ENCODE results near the gene FAM120A. TPM values are rescaled to one million over a fixed set of nuclear protein-coding genes. Genes with fewer than 3 reads are reported as not detected.

The FAM120A gene
- polyA plus RNA-seq, 4 donors, result 69.7 to 81.0 (median 78.6) TPM

DNA sequence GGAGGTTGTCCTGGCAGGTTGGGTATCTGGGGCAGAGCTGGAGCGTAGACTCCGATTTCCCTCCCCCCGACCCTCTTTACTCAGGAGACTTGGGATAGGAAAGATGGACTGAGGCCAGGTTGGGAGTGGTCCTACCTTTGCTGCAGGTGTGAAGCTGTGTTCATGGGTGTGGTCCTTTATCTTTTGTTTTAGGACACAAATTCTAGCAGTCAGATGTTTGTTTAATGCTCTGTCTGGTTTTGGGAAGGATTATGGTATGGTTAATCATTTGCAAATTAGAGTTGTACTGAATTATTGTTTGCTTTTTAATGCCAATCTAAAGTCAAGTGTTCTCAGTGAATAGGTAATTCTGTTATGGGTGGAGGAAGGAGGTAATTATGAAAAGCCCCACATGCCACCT lies 16.0 kb downstream of the FAM120A start:
- DNase-seq (ENCODE audit: low read depth in 4 of 4, low spot score in 2 of 4), result no peak

DNA sequence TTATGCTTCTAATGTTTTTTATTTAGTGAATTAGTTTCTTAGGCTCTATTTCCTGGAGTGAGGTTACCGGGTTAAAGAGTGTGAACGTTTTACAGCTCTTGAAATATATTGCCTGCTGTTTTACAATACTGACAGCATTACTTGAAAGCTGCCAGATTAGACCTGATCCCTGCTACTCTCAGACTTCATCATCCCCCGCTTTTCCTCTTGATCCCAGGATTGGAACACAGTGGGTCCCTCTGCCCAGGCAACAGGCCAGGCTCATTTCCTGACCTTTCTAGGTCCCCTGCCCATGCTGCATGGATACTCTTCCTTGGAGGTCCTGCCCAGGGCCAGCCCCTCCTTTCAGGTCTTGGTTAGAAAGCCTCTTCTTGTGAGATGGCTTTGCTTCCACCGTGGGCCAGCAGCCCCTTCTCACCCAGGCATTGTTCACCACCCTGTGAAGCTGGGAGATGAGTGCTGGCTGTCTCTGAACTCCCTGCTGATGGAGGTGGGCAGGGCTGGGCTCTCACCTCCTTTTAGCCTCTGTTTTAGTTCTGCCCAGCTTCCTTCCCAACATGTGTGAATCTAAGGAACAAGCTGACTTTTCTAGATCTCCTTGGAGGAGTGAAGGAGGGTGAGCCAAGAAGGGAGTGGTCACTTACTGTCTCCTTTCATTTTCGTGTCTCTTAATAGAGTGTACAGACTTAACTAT lies 17.4 kb downstream of the FAM120A start:
- DNase-seq (ENCODE audit: low read depth in 4 of 4, low spot score in 2 of 4), result peak in 2 of 4 donors; percentile 62 to 65

DNA sequence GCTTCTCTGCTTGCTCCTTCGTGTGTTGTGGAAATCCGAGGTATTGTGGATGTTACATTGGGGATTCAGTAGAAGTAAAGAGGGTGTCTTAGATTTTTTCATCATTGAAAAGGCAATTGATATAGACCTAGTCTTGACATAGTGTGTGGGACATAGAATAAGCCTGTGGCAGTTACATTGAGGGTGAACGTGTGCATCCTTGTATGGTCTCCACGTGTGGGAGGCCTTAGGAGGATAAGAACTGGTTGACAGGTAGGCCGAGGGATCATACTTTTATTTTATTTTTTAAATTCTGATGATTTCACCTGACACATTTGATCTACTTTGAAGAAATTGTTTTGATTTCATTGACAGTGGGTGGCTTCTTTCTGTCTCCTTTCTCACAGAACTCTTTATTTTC lies 18.9 kb downstream of the FAM120A start:
- no peak for DNase-seq (ENCODE audit: low read depth in 4 of 4, low spot score in 2 of 4)

DNA sequence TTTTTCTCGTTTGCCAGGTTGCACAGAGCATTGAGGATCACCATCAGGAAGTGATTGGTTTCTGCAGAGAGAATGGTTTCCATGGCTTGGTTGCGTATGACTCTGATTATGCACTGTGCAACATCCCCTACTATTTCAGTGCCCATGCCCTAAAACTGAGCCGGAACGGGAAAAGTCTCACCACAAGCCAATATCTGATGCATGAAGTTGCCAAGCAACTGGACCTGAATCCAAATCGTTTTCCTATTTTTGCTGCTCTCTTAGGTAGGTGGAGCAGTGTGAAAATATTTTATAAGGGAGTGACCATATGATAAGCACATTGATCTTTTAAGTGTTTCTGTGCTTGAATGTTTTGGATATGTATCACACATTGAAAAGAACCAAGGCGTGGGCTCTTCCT lies 19.6 kb downstream of the FAM120A start:
- no peak for DNase-seq (ENCODE audit: low read depth in 4 of 4, low spot score in 2 of 4)

DNA sequence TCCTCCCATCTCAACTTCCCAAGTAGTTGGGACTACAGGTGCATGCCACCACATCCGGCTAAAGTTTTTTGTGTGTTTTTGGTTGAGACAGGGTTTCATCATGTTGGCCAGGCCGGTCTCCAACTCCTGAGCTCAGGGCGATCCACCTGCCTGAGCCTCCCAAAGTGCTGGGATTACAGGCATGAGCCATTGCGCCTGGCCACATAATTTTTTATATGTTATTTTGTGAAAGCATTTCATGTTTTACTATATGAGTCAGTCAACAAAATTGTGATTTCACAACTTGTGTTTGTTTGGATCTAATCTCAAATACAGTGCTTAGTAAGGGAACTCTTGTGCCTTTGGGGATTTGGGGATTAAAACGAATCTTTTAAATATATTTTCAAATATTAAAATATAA lies 21.9 kb downstream of the FAM120A start:
- no peak for DNase-seq (ENCODE audit: low read depth in 4 of 4, low spot score in 2 of 4)

DNA sequence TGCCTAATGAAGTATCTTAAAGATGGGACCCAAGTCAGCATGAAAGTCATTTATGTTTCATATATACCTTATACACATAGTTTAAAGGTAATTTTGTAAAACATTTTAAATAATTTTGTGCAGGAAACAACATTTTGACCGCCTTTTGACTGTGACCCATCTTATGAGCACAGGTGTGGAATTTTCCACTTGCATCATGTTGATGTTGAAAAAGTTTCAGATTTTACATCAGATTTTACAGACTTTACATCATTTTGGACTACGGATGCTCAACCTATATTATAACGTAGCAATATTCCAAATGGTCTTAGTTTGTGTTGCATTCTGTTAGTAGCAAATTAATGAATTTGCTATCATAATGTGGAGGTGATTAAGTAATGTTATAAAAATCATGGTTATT lies 23.6 kb downstream of the FAM120A start:
- no peak for DNase-seq (ENCODE audit: low read depth in 4 of 4, low spot score in 2 of 4)

DNA sequence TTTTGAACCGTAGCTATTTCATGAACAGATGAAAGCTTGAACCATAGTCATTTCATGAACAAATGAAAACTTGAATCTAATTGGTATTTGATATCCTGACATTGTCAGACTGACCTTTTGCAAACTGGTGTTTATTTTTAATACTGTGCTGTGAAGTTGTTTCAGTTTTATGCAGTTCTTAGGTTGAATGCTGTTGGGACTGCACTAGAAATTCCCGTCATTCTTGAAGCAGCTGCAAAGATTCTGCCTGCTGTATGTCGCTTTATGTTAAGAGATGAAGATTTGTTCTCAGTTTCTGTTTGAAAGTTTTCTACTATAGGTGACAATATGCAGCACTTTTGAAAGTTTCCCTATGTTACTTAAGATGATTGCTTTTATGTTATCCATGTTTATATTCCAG lies 24.4 kb downstream of the FAM120A start:
- no peak for DNase-seq (ENCODE audit: low read depth in 4 of 4, low spot score in 2 of 4)

DNA sequence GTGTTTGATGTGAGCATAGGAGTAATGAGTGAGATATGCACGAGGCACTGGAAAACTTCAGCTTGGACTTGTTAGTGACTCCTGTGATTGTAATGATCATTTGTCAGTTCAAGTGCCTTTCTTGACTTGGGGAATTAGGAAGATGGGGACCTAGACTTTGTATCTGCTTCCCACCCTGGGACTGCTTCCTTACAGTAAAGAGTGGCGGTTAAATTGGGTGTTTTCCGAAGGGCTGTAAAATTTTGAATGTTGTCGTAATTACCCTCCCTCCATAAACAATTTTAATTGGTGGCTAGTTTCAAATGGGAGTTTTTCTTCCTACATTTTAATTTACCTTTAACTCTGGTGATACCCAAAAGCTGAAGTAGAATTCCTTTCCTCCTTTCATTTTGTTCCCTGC lies 25.4 kb downstream of the FAM120A start:
- no peak for DNase-seq (ENCODE audit: low read depth in 4 of 4, low spot score in 2 of 4)

DNA sequence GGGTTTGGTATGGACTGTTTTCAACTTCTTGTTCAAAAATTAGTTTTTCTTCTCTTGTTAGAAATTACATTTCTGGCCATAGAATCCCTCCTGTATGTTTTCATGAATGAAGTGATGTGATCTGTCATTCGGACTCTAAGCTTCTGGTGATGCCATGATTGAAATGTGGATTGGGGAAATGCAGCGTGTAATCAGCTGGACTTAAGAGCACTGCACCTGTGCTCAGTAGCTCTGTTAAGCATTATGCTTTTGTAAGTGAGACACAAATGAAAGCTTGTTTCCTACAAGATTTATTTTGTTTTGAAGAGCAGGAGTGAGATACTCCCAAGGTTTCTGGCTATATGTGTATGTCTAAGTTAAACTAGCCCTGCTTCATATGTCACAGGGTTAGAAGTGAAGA lies 25.9 kb downstream of the FAM120A start:
- DNase-seq (ENCODE audit: low read depth in 4 of 4, low spot score in 2 of 4), result no peak

DNA sequence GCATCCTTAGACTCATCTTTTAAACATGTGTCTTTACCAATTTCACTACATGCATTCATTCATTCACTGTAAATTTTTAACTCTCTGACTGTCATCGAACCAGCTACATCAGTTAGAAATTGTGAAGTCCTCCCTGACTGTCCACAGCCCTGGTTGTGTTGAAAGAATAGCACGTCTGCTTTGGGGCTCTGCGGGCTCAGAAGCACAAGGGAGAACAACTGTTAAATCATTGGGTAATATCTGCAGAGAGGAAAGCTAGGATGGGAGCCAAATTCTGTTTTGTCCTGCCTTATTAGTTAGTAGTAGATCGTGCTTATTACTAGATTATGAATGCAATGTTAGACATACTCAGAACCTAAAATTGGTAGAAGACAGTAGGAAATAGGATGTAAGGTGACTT lies 28.2 kb downstream of the FAM120A start:
- DNase-seq (ENCODE audit: low read depth in 4 of 4, low spot score in 2 of 4), result no peak

DNA sequence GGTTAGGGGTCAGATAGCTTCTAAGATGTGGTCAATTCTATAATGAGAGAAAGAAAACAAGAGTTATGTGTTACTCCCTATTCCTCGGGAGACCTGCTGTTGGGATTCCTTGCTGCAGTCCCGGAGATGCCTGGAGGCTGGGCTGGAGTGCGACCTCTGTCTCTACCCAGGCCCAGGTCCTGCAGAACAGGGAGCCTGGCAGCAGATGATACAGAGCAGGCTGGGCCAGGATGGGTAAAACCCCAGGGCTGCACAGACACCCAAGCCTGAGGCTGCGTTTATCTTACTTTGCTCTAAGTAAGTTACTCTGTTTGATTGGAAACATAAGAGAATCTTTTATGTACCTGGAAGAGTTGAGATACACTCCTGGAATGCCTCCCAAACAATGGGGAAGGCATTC lies 28.8 kb downstream of the FAM120A start:
- DNase-seq (ENCODE audit: low read depth in 4 of 4, low spot score in 2 of 4), result no peak

DNA sequence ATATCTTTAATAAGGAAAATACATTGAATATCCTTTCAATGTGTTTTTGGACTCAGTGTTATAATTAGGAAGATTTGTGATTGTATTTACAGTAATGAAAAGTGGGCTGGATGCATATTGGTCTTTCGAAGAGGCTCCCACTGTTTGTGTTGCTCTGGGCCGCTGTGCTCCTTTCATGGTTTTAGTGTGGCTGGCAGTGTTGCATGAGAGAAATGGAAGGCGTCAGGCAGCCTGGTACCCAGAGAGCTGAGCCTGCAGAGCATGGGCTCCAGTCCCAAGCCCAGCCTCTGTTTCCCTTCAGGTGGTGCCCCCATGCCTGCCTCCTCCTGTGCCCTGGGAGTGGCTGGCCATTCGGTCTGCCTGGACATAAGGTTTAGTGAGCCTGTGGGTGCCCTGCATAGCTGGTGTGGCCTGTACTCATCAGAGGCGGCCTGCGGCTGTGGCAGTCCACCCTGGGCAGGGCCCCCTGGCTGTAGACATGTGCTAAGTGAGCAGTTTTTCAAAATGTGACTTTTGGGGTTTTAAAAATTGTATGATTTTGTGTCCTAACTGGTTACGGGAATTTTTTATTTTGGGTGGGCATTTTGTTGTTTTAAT lies 29.3 kb downstream of the FAM120A start:
- DNase-seq (ENCODE audit: low read depth in 4 of 4, low spot score in 2 of 4), result no peak

DNA sequence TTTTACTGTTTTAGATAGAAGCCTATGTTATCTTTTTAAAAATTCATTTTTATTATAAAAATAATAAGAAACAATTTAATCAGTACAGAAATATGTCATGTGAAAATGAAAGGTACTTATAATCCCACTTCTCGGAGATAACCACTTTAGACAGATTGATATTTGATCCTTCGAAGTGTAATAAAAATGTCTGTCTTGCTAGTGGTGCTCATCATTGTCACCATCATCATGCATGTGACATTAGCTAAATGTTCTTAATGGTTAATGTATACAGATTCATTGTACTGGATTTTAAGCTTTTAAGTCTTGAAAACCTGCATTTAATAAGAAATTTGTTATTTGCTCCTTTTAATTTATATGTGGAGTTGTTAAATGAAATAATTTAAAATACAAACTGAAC lies 32.0 kb downstream of the FAM120A start:
- DNase-seq (ENCODE audit: low read depth in 4 of 4, low spot score in 2 of 4), result no peak

DNA sequence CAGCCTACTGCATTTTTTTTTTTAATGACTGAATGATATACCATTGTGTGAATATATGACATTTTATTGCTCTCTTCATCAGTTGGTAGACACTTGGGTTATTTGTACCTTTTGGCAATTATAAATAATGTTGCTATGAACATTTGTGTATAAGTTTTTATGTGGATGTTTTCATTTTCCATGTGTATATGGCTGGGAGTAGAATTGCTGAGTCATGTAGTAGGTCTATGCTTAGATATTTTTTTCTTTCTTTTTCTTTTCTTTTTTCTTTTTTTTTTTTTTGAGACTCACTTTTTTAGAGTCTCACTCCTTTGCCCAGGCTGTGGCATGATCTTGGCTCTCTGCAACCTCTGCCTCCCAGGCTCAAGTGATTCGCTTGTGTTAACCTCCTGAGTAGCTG lies 34.8 kb downstream of the FAM120A start:
- no peak for DNase-seq (ENCODE audit: low read depth in 4 of 4, low spot score in 2 of 4)

DNA sequence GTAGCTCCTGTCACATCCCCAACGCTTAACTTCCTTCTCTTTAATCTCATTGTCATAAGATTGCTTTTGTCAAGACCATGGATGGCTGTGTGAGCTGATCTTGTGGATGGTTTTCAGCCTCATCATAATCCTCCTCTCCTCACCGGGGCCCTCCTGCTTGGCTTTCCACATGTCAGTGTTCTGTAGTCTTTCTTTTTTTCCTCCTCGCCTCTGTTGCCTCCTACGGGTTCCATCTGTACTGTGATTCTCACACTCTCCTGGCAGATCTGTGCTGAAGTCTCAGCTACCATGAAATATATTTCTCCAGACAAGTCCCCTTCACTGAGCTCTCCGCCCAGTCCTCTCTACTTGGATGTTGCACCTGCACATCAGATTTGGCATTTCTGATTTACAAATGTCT lies 36.8 kb downstream of the FAM120A start:
- no peak for DNase-seq (ENCODE audit: low read depth in 4 of 4, low spot score in 2 of 4)

DNA sequence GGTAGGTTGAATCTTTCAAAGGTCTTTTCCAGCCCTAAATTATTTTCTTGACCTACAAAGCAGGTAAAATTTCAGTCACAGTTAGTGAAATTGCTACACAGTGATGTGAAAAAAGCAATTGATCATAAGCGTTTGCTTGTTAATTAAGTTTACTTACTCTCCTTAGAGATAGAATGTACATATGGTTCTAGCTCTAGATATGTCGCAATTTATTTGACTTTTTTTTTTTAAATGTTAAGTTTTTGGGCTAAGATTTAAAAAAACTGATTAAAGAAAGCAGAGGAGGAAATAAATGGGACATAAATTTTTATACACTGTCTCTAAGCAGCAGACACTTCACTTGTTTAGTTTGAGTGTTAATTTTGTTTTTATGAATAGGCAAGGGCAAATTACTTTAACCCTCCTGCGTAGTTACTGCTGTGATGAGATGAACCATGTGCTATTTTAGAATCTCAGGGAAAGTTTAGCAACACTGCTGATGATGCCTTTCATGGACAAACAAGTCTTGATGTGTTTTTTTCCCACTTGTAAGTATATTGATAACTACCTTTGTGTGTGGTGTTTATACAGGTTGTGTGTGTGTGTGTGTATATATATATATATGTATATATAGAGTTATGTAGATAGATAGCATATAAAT lies 40.2 kb downstream of the FAM120A start:
- no peak for DNase-seq (ENCODE audit: low read depth in 4 of 4, low spot score in 2 of 4)

DNA sequence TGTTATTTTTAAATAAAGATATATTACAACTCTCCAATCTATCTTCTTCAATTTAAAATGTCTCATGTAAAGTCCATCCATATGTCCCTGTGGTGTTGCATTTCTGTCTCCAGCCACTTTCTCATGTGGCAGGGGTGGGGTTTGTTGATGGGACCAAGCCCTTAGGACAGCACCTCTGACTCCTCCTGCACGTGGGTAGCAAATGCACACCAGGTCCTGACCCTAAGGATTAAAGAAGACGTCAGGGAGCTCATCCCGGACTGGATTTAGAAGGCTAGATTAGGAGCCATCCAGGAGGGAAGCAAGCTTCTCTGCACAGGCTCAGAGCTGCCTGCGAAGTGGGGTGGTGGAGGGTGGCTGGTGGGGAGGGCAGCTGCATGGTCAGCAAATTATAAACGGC lies 40.8 kb downstream of the FAM120A start:
- DNase-seq (ENCODE audit: low read depth in 4 of 4, low spot score in 2 of 4), result no peak

DNA sequence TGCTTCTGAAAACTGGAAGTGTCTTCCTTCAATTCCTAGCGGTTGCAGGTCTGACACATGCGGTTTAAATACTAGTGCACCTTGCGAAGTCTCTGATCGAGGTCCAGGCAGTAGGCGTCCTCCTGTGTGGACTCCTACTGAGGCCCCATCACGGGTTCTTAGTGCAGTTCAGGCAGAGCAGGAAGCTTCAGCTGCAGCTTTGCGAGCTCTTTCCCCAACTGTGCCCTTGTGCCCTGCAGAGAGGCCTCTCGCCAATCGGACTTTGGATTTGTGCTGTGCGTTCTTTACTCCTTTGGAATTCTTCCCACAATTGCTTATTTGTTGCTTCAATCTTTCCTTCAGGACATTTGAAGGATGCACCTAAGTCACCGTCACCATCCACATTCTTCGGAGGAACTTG lies 42.5 kb downstream of the FAM120A start:
- no peak for DNase-seq (ENCODE audit: low read depth in 4 of 4, low spot score in 2 of 4)

DNA sequence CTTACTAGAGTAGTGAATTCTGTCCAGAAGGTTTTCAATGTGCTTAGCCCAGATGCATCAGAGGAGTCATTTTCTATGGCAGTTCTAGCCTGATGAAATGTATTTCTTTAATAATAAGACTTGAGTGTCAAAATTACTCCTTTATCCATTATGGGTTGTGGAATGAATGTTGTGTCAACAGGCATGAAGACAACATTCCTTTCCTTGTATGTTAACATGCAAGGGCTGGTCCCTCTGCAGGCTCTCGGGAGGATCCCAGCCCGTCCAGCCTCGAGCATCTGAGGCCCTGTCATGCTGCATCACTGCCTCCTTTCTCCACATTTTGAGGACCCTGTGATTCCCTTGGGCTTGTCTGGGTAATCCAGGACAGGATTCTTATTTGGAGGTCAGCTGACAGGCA lies 44.8 kb downstream of the FAM120A start:
- no peak for DNase-seq (ENCODE audit: low read depth in 4 of 4, low spot score in 2 of 4)

DNA sequence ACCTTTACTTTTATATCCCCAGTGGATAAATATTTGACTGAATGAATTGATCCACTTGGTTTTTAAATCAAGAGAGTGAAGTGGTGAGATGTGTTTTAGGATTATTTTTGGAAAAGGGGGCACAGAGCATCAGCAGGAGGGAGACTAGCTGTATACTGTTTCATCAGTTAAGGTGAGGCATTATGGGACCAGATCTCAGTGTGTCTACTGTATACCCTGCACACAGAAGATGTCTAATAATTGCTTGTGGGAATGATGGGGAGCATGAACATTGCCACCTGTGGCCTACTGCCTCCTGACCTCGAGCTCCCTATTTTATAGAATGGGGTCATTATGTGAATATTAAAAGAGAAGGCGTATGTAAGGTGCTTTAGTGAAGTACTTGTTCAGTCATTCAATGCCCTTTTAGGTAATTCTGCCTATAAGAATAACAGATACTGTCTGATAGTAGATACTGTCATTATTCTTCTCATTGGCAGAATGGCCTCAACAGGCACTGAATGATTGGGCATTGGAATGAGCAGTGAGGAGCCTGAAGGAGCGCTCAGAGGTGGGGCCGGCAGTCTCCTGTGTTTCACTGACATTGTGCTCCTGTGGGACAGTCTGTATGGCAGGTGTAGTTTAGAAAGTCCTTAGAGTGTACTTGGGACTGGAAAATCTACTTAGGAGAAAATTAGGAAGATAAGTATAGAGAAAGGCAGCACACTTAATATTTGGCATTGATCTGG lies 49.2 kb downstream of the FAM120A start:
- DNase-seq (ENCODE audit: low read depth in 4 of 4, low spot score in 2 of 4), result no peak

DNA sequence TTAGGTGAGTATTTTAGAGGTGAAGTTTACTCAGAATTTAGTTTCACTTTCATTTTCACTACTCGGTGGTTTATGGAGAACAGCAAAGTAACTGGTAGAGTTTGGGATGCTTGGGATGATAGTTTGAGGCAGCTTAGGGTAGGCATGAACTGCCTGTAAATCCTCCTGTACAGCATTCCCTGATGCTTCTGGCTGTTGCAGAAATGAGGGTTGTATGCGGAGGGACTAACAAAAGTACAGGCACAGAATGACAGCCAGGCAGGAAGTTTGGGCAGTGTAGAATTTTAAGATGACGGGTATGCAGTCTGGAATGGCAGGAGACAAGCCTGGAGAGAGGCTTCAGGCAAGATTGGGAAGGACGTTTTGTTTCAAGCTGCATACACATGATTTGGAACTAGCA lies 49.9 kb downstream of the FAM120A start:
- DNase-seq (ENCODE audit: low read depth in 4 of 4, low spot score in 2 of 4), result no peak

DNA sequence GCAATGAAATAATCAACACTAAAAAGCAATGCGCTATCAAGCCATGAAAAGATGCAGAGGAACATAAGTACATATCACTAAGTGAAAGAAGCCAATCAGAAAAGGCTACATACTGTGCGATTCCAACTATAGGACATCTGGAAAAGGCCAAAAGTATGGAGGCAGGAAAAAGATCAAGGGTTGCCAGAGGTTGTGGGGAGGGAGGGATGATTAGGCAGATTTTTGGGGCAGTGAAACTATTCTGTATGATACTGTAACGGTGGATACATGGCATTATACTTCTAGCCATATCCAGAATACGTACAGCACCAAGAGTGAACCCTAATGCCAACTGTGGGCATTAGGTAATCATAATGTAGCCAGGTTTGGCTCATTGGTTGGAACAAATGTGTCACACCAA lies 51.9 kb downstream of the FAM120A start:
- DNase-seq (ENCODE audit: low read depth in 4 of 4, low spot score in 2 of 4), result no peak
